ENCODE data around the gene USP46. TPM values are rescaled to one million over a fixed set of nuclear protein-coding genes. Genes with fewer than 3 reads are reported as not detected.
A peak's percentile ranks its signal among the peaks of the same experiment; 100 is the strongest.

The USP46 gene
- total and polyA plus RNA-seq, 4 donors = 4.8 to 24.1 (median 14.5) TPM

DNA sequence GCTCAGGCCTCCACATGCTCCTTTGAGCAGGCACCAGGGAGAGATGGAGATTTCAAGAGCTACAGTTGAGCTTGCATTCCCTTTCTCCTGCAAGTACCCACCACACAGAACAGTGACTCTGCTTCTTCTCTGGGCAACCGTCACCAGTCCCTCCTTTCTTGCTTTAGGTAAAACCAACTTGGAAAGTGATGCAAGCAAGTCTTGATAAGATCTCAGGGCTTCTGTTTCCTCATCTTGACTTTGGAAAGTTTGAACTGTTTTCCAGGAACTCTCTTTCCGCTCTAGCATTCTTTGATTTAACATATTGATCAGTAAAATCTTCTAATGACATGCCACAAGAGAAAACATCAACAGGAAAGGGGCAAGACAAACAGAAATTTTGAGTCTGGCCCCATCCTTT, 73.7 kb downstream of the USP46 start:
- intact Hi-C loops (cut with DNase I) = loop anchor here in 1 of 2 donors (5.0 kb wide), 2 partner anchors 57 to 72 kb away; partner anchors contain the start of gene USP46
- Histone ChIP-seq H3K27ac (ENCODE audit: low read depth in 1 of 2, low read length in 2 of 2) (peak overlapping the region in 1 of 2 donors; percentile 21), H3K4me1 (ENCODE audit: control insufficient read depth in 1 of 2, insufficient read depth in 2 of 2, low read length in 2 of 2) (peaks cover 8 to 12% of the 10 kb centered on the region in 2 donors), H3K9me3 (ENCODE audit: control insufficient read depth, low read length) (no peaks in the 10 kb centered on the region), H3K4me3 (ENCODE audit: low read length in 2 of 2) (no peak overlapping the region), H3K36me3 (ENCODE audit: control insufficient read depth in 1 of 2, insufficient read depth in 2 of 2, low read length in 1 of 2) (no peaks in the 10 kb centered on the region), H3K27me3 (ENCODE audit: control insufficient read depth in 1 of 2, insufficient read depth in 2 of 2, low read length in 1 of 2) (no peaks in the 10 kb centered on the region)
- DNase-seq (no peak), ATAC-seq (ENCODE audit: low FRiP score) (no peak)
- WGBS, 2 donors = 47 to 52% methylated on average over 2 of the region's 2 CpGs

DNA sequence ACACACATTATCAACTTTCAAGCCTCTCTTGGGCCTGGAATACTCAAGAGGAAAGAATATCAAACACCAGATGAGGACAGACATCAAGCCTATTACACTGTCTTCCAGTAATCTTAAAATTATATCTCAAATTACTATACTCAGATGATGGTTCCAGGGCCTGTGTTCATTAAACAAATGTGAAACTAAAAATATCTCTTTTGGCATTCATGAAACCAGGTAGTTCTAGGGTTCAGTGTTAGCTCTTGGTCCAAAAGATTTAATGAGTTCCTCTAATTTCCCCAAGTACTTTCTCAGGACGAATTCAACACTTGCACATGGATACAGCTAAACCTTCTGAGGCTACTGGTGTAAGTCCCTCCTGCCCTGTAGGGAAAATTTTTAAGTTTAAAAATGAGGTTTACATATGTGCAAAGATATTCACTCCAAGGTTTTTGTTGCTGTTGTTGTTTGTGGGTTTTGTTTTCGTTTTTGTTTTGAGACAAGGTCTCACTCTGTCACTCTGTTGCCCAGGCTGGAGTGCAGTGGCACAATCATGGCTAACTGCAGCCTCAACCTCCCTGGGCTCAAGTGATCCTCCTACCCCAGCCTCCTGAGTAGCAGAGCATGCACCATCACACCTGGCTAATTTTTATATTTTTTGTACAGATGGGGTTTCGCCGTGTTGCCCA, 79.4 kb downstream of the USP46 start:
- Histone ChIP-seq H3K36me3 (ENCODE audit: control insufficient read depth in 1 of 2, insufficient read depth in 2 of 2, low read length in 1 of 2) (no peaks in the 10 kb centered on the region), H3K4me3 (ENCODE audit: low read length in 2 of 2) (no peak overlapping the region), H3K9me3 (ENCODE audit: control insufficient read depth, low read length) (no peaks in the 10 kb centered on the region), H3K27me3 (ENCODE audit: control insufficient read depth in 1 of 2, insufficient read depth in 2 of 2, low read length in 1 of 2) (no peaks in the 10 kb centered on the region), H3K4me1 (ENCODE audit: control insufficient read depth in 1 of 2, insufficient read depth in 2 of 2, low read length in 2 of 2) (peaks cover 0 to 2% of the 10 kb centered on the region in 2 donors), H3K27ac (ENCODE audit: low read depth in 1 of 2, low read length in 2 of 2) (no peak overlapping the region)
- intact Hi-C loops (cut with DNase I) = no loop called here
- DNase-seq (no peak), ATAC-seq (ENCODE audit: low FRiP score) (no peak)
- WGBS, 2 donors = 90 to 91% methylated on average over 4 of the region's 4 CpGs

DNA sequence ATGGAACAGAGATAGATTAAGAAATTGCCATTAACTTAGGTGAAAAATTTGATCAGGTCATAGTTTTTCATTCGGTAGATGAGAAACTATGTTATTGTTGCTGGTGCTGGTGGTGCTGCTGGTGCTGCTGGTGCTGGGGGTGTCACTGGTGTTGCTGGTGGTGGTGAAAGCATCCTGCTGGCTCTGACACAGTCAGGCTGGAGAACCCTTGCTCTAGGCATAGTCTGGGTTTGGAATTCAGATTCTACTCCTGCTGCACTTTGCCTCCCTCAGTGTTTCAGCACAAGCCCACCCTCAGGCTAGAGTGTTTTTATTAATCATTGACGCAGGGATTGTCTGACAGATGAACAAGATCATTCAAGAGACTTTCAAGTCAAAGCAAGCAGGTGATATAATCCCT, 80.2 kb downstream of the USP46 start:
- H3K9me3 ChIP-seq (ENCODE audit: control insufficient read depth, low read length) = no peaks in the 10 kb centered on the region
- WGBS, 2 donors = 98% methylated on average over 2 of the region's 2 CpGs
- intact Hi-C loops (cut with DNase I) = no loop called here
- H3K27me3 ChIP-seq (ENCODE audit: control insufficient read depth in 1 of 2, insufficient read depth in 2 of 2, low read length in 1 of 2) = no peaks in the 10 kb centered on the region
- peaks cover 0 to 2% of the 10 kb centered on the region in 2 donors for H3K4me1 ChIP-seq (ENCODE audit: control insufficient read depth in 1 of 2, insufficient read depth in 2 of 2, low read length in 2 of 2)
- H3K36me3 ChIP-seq (ENCODE audit: control insufficient read depth in 1 of 2, insufficient read depth in 2 of 2, low read length in 1 of 2) = no peaks in the 10 kb centered on the region
- ATAC-seq (ENCODE audit: low FRiP score) (no peak), DNase-seq (no peak)
- no peak overlapping the region for H3K27ac ChIP-seq (ENCODE audit: low read depth in 1 of 2, low read length in 2 of 2)
- H3K4me3 ChIP-seq (ENCODE audit: low read length in 2 of 2) = no peak overlapping the region

DNA sequence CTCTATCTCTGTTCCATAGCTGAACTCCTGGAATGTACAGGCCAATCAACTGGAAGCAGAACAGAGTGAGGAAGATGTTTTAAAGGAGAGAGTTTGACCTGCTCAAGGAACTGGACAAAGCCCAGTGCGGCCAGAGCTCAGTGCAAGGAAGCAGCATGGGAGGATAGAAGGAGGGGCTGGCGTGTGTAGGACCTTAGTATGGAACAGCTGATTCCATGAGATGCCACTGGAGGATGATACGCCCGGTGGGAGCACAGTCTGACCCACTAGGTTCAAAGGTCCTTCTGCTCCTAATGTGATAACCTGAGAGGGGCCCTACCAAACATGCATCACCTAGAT, 81.5 kb downstream of the USP46 start:
- WGBS, 2 donors = 86 to 94% methylated on average over 4 of the region's 4 CpGs
- Histone ChIP-seq H3K4me3 (ENCODE audit: low read length in 2 of 2) (no peak overlapping the region), H3K27me3 (ENCODE audit: control insufficient read depth in 1 of 2, insufficient read depth in 2 of 2, low read length in 1 of 2) (no peaks in the 10 kb centered on the region), H3K4me1 (ENCODE audit: control insufficient read depth in 1 of 2, insufficient read depth in 2 of 2, low read length in 2 of 2) (peaks cover 0 to 2% of the 10 kb centered on the region in 2 donors), H3K27ac (ENCODE audit: low read depth in 1 of 2, low read length in 2 of 2) (no peak overlapping the region), H3K36me3 (ENCODE audit: control insufficient read depth in 1 of 2, insufficient read depth in 2 of 2, low read length in 1 of 2) (no peaks in the 10 kb centered on the region), H3K9me3 (ENCODE audit: control insufficient read depth, low read length) (no peaks in the 10 kb centered on the region)
- intact Hi-C loops (cut with DNase I) = no loop called here
- ATAC-seq (ENCODE audit: low FRiP score) (no peak), DNase-seq (no peak)

DNA sequence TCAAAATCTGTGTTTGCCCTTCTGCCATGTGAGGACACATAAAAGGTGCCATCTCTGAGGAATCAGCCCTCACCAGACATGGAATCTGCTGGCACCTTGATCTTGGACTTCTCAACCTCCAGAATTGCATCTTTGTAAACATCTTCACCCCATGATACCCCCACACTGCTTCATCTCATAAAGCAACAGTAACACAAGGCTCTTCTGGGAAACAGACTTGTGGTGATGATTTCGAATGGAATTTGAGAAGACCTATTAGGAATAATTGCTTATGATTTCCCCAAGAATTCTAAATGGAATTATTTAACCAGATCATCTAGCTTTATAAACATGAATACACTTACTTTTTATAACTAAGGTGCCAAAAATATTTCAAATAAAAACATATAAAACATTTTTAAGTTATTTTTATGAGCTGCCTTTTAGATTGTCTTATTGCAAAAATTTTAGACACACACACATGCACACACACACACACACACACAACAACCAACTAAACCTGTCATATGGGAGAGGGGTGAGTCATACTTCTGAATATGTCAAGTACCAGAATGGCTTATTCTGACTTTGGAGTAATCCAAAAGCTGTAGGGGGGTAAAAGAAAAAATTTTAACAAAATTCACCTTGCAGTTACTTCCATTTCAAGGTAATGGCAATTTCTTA, 82.0 kb downstream of the USP46 start:
- no peaks in the 10 kb centered on the region for H3K27me3 ChIP-seq (ENCODE audit: control insufficient read depth in 1 of 2, insufficient read depth in 2 of 2, low read length in 1 of 2)

DNA sequence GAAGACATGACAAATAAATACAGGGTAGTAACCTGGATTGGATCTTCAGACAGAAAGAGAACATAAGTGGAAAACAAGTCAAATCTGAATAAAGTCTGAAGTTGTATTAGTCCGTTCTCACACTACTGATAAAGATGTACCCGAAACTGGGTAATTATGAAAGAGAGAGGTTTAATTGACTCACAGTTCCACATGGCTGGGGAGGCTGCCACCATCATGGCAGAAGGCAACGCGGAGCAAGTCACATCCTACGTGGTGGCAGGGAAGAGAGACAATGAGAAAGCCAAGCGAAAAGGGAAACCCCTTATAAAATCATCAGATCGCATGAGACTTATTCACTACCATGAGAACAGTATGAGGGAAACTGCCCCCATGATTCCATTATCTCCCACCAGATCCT, 82.8 kb downstream of the USP46 start:
- no peak for DNase-seq
- intact Hi-C loops (cut with DNase I) = no loop called here
- Histone ChIP-seq H3K36me3 (ENCODE audit: control insufficient read depth in 1 of 2, insufficient read depth in 2 of 2, low read length in 1 of 2) (no peaks in the 10 kb centered on the region), H3K27me3 (ENCODE audit: control insufficient read depth in 1 of 2, insufficient read depth in 2 of 2, low read length in 1 of 2) (no peaks in the 10 kb centered on the region), H3K9me3 (ENCODE audit: control insufficient read depth, low read length) (no peaks in the 10 kb centered on the region), H3K27ac (ENCODE audit: low read depth in 1 of 2, low read length in 2 of 2) (no peak overlapping the region), H3K4me3 (ENCODE audit: low read length in 2 of 2) (no peak overlapping the region), H3K4me1 (ENCODE audit: control insufficient read depth in 1 of 2, insufficient read depth in 2 of 2, low read length in 2 of 2) (peaks cover 0 to 2% of the 10 kb centered on the region in 2 donors)
- WGBS, 2 donors = 95 to 96% methylated on average over 7 of the region's 7 CpGs
- ATAC-seq (ENCODE audit: low FRiP score) = no peak

More for the DNA sequence above, 82.0 kb downstream of the USP46 start:
- Histone ChIP-seq H3K4me1 (ENCODE audit: control insufficient read depth in 1 of 2, insufficient read depth in 2 of 2, low read length in 2 of 2) (peaks cover 0 to 2% of the 10 kb centered on the region in 2 donors), H3K9me3 (ENCODE audit: control insufficient read depth, low read length) (no peaks in the 10 kb centered on the region), H3K4me3 (ENCODE audit: low read length in 2 of 2) (no peak overlapping the region), H3K36me3 (ENCODE audit: control insufficient read depth in 1 of 2, insufficient read depth in 2 of 2, low read length in 1 of 2) (no peaks in the 10 kb centered on the region), H3K27ac (ENCODE audit: low read depth in 1 of 2, low read length in 2 of 2) (no peak overlapping the region)
- DNase-seq (no peak), ATAC-seq (ENCODE audit: low FRiP score) (no peak)
- WGBS, 2 donors = 79 to 86% methylated on average over 1 of the region's 1 CpG
- intact Hi-C loops (cut with DNase I) = no loop called here

DNA sequence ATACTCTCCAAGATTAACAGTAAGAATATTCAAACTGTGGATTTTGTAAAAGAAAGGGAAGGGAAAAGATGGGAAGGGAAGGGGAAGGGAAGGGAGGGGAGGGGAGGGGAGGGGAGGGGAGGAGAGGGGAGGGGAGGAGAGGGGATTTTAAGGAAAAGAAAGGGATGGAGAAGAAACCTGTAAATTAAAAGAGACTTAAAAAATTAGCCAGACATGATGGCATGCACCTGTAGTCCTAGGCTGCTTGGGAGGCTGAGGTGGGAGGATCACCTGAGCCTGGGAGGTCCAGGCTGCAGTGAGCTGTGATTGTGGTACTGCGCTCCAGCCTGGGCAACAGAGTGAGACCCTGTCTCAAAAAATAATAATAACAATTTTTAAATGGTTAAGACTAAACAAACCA, 83.7 kb downstream of the USP46 start:
- ATAC-seq (ENCODE audit: low FRiP score) = no peak
- Histone ChIP-seq H3K4me3 (ENCODE audit: low read length in 2 of 2) (no peak overlapping the region), H3K4me1 (ENCODE audit: control insufficient read depth in 1 of 2, insufficient read depth in 2 of 2, low read length in 2 of 2) (peaks cover 0 to 2% of the 10 kb centered on the region in 2 donors), H3K36me3 (ENCODE audit: control insufficient read depth in 1 of 2, insufficient read depth in 2 of 2, low read length in 1 of 2) (no peaks in the 10 kb centered on the region), H3K27me3 (ENCODE audit: control insufficient read depth in 1 of 2, insufficient read depth in 2 of 2, low read length in 1 of 2) (no peaks in the 10 kb centered on the region), H3K27ac (ENCODE audit: low read depth in 1 of 2, low read length in 2 of 2) (no peak overlapping the region), H3K9me3 (ENCODE audit: control insufficient read depth, low read length) (no peaks in the 10 kb centered on the region)
- WGBS, 2 donors = 94 to 100% methylated on average over 1 of the region's 1 CpG
- intact Hi-C loops (cut with DNase I) = no loop called here
- DNase-seq = no peak

DNA sequence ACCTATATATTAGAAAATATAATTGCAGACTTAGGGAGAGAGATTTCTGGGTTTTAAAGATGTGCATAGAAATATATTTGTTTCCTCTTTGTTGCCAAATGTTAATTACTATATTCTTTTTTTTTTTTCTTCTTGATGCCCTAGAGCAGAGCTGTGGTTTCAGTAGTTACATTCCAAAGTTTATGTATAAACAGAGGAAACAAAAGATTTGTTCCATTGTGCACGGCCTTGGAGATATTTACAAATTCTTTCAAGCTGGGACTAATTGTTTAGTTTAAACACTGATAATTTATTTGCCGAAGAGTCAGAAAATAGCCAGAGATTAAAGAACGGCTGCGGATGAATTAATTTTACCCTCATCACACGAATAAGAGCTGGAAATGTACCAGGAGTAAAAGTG, 85.1 kb downstream of the USP46 start:
- ATAC-seq (ENCODE audit: low FRiP score) (no peak), DNase-seq (no peak)
- Histone ChIP-seq H3K4me1 (ENCODE audit: control insufficient read depth in 1 of 2, insufficient read depth in 2 of 2, low read length in 2 of 2) (peaks cover 0 to 2% of the 10 kb centered on the region in 2 donors), H3K27me3 (ENCODE audit: control insufficient read depth in 1 of 2, insufficient read depth in 2 of 2, low read length in 1 of 2) (no peaks in the 10 kb centered on the region), H3K4me3 (ENCODE audit: low read length in 2 of 2) (no peak overlapping the region), H3K36me3 (ENCODE audit: control insufficient read depth in 1 of 2, insufficient read depth in 2 of 2, low read length in 1 of 2) (no peaks in the 10 kb centered on the region), H3K9me3 (ENCODE audit: control insufficient read depth, low read length) (no peaks in the 10 kb centered on the region), H3K27ac (ENCODE audit: low read depth in 1 of 2, low read length in 2 of 2) (no peak overlapping the region)
- WGBS, 2 donors = 89% methylated on average over 5 of the region's 5 CpGs
- intact Hi-C loops (cut with DNase I) = no loop called here

DNA sequence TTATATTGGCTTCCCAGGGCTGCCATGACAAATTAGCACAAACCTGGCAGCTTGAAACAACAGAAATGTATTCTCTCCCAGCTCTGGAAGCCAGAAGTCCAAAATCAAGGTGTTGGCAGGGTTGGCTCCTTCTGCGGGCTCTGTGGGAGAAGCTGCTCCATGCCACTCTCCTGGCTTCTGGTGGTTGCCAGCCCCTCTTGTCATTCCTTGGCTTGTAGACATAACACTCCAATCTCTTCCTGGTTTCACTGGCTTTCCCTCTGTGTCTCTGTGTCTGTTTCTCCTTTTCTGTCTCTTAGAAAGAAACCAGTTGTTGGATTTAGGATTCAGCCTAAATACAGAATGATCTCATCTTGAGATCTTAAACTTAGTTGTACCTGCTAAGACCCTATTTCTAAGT, 85.5 kb downstream of the USP46 start:
- Histone ChIP-seq H3K4me1 (ENCODE audit: control insufficient read depth in 1 of 2, insufficient read depth in 2 of 2, low read length in 2 of 2) (peaks cover 0 to 2% of the 10 kb centered on the region in 2 donors), H3K36me3 (ENCODE audit: control insufficient read depth in 1 of 2, insufficient read depth in 2 of 2, low read length in 1 of 2) (no peaks in the 10 kb centered on the region), H3K27me3 (ENCODE audit: control insufficient read depth in 1 of 2, insufficient read depth in 2 of 2, low read length in 1 of 2) (no peaks in the 10 kb centered on the region), H3K27ac (ENCODE audit: low read depth in 1 of 2, low read length in 2 of 2) (no peak overlapping the region), H3K9me3 (ENCODE audit: control insufficient read depth, low read length) (no peaks in the 10 kb centered on the region), H3K4me3 (ENCODE audit: low read length in 2 of 2) (no peak overlapping the region)
- ATAC-seq (ENCODE audit: low FRiP score) = no peak
- no peak for DNase-seq
- 73 to 83% methylated on average over 1 of the region's 1 CpG for WGBS, 2 donors
- intact Hi-C loops (cut with DNase I) = no loop called here
